ENCODE measurements around the gene DOK6.

DOK6 gene

GRCh38 chr18:69895066-69896047, 494.7 kb downstream of the DOK6 start:
- FAIRE-seq (no peak), DNase-seq (ENCODE audit: insufficient read length, low spot score) (no peak)
- no peak for TF ChIP-seq POLR2AphosphoS5 (IDR thresholded peaks at IDR 0.05; ENCODE audit: low read depth, low read length)
- no peak for TF ChIP-seq PAX5 (IDR thresholded peaks at IDR 0.05; ENCODE audit: insufficient read depth, low read length, severe bottlenecking)
- TF ChIP-seq TAF1 (IDR thresholded peaks at IDR 0.05; ENCODE audit: low read depth, low read length) = no peak
- no peak for TF ChIP-seq SPI1 (IDR thresholded peaks at IDR 0.05; ENCODE audit: low read depth, low read length)
- no peak for TF ChIP-seq POLR2A (IDR thresholded peaks at IDR 0.05; ENCODE audit: low read depth, low read length)
- no peak for TF ChIP-seq POU2F2 (IDR thresholded peaks at IDR 0.05; ENCODE audit: low read depth, low read length)

- FAIRE-seq (peak; percentile 88), DNase-seq (ENCODE audit: insufficient read length, low spot score) (peak; percentile 30)
- TF ChIP-seq POLR2AphosphoS5 (IDR thresholded peaks at IDR 0.05; ENCODE audit: low read depth, low read length) = no peak; the same call in 1 of the 2 replicates
- TF ChIP-seq POLR2A (IDR thresholded peaks at IDR 0.05; ENCODE audit: low read depth, low read length) = no peak
- TF ChIP-seq PAX5 (IDR thresholded peaks at IDR 0.05; ENCODE audit: insufficient read depth, low read length, severe bottlenecking) = no peak
- TF ChIP-seq TAF1 (IDR thresholded peaks at IDR 0.05; ENCODE audit: low read depth, low read length) = no peak
- no peak for TF ChIP-seq SPI1 (IDR thresholded peaks at IDR 0.05; ENCODE audit: low read depth, low read length)
- no peak for TF ChIP-seq POU2F2 (IDR thresholded peaks at IDR 0.05; ENCODE audit: low read depth, low read length)
Measured at GRCh38 chr18:69897397-69898108, 496.9 kb downstream of the DOK6 start.

GRCh38 chr18:69898241-69898861, 497.7 kb downstream of the DOK6 start:
- 0 out of 2 replicates have a peak, but pooled peaks have one; percentile 23 for TF ChIP-seq POLR2AphosphoS5 (IDR thresholded peaks at IDR 0.05; ENCODE audit: low read depth, low read length)
- no peak for TF ChIP-seq SPI1 (IDR thresholded peaks at IDR 0.05; ENCODE audit: low read depth, low read length)
- no peak for TF ChIP-seq POU2F2 (IDR thresholded peaks at IDR 0.05; ENCODE audit: low read depth, low read length)
- peak; percentile 71 for FAIRE-seq
- peak; percentile 16 for DNase-seq (ENCODE audit: insufficient read length, low spot score)

Measured in GM12891 (cell line).